Skin epidermis (tissue), 12 donors: Measurements from ENCODE around the gene ANKMY1.
"Not testable (repeated sequence)": the region's sequence is repeated elsewhere in the genome, so short reads cannot be mapped to it uniquely, and the experiment has no call there.

Experiments used
- H3K27ac ChIP-seq, 21 experiments: fragments of 200-600 bp; sonication (generic) in 11 of 21; one replicate each; pipeline ENCODE4 v1.5.0; 2020; ENCODE audit warnings: mild to moderate bottlenecking in 3 of 21, inconsistent platforms in 2 of 21, moderate library complexity in 2 of 21
- H3K4me3 ChIP-seq, 7 experiments: fragments of 200-600 bp; sonication (generic) in 2 of 7; one replicate each; pipeline ENCODE4 v1.5.0; 2020; ENCODE audit warnings: inconsistent platforms in 2 of 7, mild to moderate bottlenecking in 2 of 7, moderate library complexity in 1 of 7

The ANKMY1 gene

GRCh38 chr2:240529344-240529999 lies 28.3 kb downstream of the ANKMY1 start:
- Histone ChIP-seq H3K4me3 (no peak overlapping the region), H3K27ac (no peak overlapping the region)

GRCh38 chr2:240528406-240529040 lies 29.3 kb downstream of the ANKMY1 start:
- no peak overlapping the region for H3K4me3 ChIP-seq
- H3K27ac ChIP-seq: no peak overlapping the region

- Histone ChIP-seq H3K27ac (no peak overlapping the region), H3K4me3 (no peak overlapping the region)
Observed at GRCh38 chr2:240527153-240527750, 30.5 kb downstream of the ANKMY1 start.

DNA sequence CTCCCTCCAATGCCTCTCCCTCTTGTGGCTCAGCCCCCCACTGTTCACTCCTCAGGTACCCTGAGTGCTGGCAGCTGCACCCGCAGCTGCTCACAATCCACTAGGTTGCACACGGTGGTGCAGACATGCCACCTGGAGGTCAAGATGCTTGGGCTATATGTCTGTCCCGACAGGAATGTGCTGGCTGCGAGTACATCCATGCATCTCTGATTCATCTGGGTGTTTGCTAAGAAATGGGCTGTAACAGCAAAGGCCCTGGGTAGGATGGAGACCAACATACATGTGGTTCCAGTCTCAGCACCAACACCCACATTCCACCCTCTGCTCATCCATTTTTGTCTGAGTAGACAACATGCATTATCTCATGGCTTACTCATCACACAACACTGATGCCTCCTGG lies 31.3 kb downstream of the ANKMY1 start:
- Histone ChIP-seq H3K4me3 (no peak overlapping the region), H3K27ac (no peak overlapping the region)

DNA sequence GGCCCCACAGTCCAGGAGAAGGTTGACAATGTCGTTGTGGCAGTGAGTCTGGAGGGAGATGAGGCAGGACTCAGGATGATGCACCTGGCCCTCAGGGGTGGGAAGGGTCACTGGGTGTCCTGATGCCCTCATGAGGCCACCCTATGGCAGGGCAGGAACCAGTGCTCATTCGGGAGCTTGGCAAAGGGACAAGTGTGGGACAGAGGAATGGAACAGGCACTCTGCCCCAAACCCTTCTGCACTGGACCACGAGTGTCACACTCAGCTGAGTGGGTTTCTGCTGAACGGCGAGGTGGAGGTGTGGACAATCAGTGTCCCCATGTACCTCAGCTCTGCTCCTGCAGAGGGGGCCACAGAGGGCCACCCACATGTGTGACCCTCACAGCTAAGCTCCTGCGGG lies 32.0 kb downstream of the ANKMY1 start:
- Histone ChIP-seq H3K27ac (no peak overlapping the region), H3K4me3 (no peak overlapping the region)

DNA sequence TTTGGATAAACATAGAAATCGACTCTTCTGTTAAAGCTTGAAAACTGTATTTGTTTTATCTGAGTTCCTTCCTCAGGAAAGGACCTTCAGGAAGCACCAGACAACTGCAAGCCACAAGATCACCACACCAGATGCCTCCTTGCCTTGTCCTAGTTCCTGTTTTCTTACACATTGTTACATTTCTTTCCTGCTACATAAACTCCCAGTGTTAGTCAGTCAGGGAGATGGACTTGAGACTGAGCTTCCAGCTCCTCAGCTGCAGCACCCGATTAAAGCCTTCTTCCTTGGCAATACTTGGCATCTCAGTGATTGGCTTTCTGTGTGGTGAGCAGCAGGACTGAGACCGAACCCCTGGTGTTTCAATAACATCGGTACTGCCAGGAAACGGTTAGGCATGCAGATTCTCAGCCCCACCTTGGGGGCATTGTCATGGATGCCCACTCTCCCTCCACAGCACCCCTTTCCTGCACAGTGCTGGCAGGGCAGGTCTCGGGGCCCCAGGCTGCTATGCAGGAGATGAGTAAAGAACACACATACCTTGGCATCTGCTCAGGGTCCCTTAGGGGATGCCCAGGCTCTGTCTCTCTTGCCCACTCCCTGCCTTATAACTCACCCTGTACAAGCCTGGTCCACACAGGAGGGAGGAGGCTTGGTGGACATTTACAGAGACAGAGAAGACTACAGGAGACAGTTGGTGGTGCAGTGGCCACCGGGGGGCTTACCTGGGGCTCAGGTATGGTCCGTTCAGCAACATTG lies 32.6 kb downstream of the ANKMY1 start:
- H3K4me3 ChIP-seq: no peak overlapping the region
- no peak overlapping the region for H3K27ac ChIP-seq

- no peak overlapping the region for H3K27ac ChIP-seq
- no peak overlapping the region for H3K4me3 ChIP-seq
Observed at GRCh38 chr2:240523451-240524281, 34.1 kb downstream of the ANKMY1 start.

DNA sequence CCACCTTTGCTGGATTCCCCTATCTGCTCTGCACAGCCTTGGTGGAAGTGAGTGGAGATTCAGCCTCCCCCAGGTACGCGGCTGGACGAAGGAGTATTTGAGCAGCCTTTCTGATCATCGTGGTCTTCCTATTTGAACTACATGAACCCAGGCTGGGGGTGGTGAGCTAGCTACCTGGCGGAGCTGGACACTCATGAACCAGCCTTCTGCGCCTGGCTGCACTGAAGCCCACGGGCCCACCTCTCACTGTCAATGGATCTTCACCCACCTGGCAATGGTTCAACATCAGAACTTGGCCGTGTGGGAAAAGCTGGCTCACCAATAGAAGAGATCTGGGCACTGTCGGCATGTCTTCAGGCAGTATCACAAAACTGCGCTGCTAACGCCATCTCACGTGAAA lies 35.4 kb downstream of the ANKMY1 start:
- H3K4me3 ChIP-seq: no peak overlapping the region
- no peak overlapping the region for H3K27ac ChIP-seq

DNA sequence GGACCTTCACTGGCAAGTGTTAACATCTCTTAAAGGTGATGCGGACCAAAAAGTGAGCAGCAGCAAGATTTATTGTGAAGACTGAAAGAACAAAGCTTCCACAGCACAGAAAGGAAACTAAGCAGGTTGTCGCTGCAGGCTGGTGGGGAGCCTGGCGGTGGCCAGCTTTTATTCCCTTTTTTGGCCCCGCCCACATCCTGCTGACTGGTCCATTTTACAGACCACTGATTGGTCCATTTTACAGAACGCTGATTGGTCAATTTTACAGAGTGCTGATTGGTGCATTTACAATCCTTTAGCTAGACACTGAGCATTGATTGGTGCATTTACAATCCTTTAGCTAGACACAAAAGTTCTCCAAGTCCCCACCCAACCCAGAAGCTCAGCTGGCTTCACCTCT lies 35.9 kb downstream of the ANKMY1 start:
- not testable (repeated sequence) for H3K27ac ChIP-seq, H3K4me3 ChIP-seq

GRCh38 chr2:240520974-240521350 lies 36.8 kb downstream of the ANKMY1 start:
- Histone ChIP-seq H3K4me3 (no peak overlapping the region), H3K27ac (no peak overlapping the region)

- Histone ChIP-seq H3K4me3 (peak overlapping the region in 1 of 7 experiments; percentile 1), H3K27ac (peak overlapping the region in 1 of 21 experiments; percentile 23)
Observed at GRCh38 chr2:240520130-240520973, 37.4 kb downstream of the ANKMY1 start.

GRCh38 chr2:240519396-240520129 lies 38.2 kb downstream of the ANKMY1 start:
- Histone ChIP-seq H3K4me3 (peak overlapping the region in 1 of 7 experiments; percentile 1), H3K27ac (peak overlapping the region in 1 of 21 experiments; percentile 23)

- H3K4me3 ChIP-seq: no peak overlapping the region
Observed at GRCh38 chr2:240518981-240519380, 38.8 kb downstream of the ANKMY1 start.

DNA sequence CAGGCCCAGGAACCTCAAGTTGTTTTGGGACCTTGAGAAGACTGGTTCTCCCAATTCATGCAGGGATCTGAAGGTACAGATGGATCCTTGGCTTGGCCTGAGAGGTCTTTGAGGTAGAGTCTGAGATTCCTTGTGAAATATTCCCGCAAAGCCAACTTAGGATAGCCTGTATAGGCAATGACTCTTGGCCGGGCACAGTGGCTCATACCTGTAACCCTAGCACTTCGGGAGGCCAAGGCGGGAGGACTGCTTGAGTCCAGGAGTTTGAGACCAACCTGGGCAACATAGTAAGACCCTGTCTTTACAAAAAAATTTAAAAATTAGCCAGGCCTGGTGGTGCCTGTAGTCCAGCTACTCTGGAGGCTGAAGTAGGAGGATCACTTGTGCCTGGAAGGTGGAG lies 40.4 kb downstream of the ANKMY1 start:
- no peak overlapping the region for H3K4me3 ChIP-seq
- no peak overlapping the region for H3K27ac ChIP-seq

More at GRCh38 chr2:240518981-240519380, 38.8 kb downstream of the ANKMY1 start:
- H3K27ac ChIP-seq: no peak overlapping the region

DNA sequence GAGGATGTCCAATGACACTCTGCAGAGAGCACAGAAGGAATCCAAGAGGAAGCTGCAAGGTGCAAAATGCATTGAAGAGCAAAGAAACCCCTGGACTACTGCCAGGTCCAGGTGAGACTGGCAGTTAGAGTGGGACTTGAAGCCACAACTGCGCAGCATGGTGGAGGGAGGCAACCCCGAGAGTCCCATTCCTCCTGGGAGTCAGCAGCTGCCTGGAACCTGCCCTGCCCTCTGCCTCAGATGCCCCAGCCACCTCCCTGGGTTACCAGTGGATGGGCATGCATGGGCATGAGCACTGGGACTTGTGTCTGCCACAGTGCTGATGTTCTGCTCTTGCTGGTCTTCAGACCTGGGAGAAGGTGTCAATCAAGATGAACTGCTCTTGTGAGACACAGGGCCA lies 43.2 kb downstream of the ANKMY1 start:
- Histone ChIP-seq H3K4me3 (no peak overlapping the region), H3K27ac (peak overlapping the region in 2 of 21 experiments; percentile 35 to 45)

- Histone ChIP-seq H3K4me3 (no peak overlapping the region), H3K27ac (peak overlapping the region in 2 of 21 experiments; percentile 35 to 45)
Observed at GRCh38 chr2:240513549-240514287, 44.1 kb downstream of the ANKMY1 start.
